ENCODE data around the gene LYVE1. TPM values are rescaled to one million over a fixed set of nuclear protein-coding genes. Genes with fewer than 3 reads are reported as not detected.

The LYVE1 gene
- total RNA-seq, 1 donor from 2014 or later, result 0.27 TPM

Other genes with a start within 250 kb of the LYVE1 start
- 4.3 and 5.6 TPM in 2 replicates for gene AMPD3, start 113.4 kb downstream of the LYVE1 start, total RNA-seq
- 25.4 and 31.2 TPM in 2 replicates for gene RNF141, start 27.5 kb downstream of the LYVE1 start, total RNA-seq
- 3.7 and 5.4 TPM in 2 replicates for gene IRAG1, start 125.1 kb upstream of the LYVE1 start, total RNA-seq
- 29.3 and 36.0 TPM in 2 replicates for gene CTR9, start 182.6 kb upstream of the LYVE1 start, total RNA-seq
- 1,309 and 1,364 TPM in 2 replicates for gene EIF4G2, start 240.3 kb upstream of the LYVE1 start, total RNA-seq

All from astrocyte (in vitro differentiated cells and primary cell).